Measurements from ENCODE around the gene CLTB.

DNA sequence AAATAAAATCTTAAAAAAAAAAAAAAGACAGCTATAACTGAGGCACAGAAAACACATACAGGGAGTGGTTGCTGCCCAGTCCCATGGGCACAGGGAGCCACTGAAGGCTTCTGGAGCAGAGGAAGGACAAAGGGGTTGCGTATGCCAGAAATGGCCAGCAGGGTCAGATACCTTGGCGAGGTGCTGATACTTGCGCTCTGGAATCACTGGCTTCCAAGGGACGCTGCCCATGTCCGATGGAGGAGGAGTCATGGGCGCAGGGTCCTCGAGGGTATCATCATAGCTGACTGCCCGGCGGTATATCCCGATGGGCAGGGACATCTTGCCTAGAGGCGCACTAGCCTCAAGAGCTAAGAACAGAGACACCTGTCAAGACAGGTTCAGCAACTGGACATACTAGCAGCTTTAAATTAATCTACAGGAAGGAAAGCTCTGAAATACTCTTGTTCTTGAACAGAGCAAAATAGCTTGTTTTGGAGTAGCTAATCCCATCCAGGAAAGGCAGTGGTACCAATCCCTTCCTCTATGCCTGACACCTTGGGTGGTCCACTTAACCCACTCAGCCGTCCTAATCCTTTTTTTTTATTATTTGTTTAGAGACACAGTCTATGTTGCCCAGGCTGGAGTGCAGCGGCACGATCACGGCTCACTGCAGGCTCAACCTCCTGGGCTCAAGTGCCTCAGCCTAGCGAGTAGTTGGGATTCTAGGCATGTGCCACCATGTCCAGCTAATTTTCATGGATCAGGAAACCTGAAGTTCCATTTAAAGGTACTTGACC, 60.8 kb downstream of the CLTB start:
- TF ChIP-seq POLR2A (IDR thresholded peaks at IDR 0.05; ENCODE audit: insufficient read depth in 1 of 2, low read depth in 2 of 2, low read length in 2 of 2) (no peak), ZKSCAN1 (IDR thresholded peaks at IDR 0.05; ENCODE audit: low read length) (no peak), REXO4 (CRISPR knock-in tag; IDR thresholded peaks at IDR 0.05; ENCODE audit: borderline replicate concordance) (no peak), ZNF660 (CRISPR knock-in tag; IDR thresholded peaks at IDR 0.05; ENCODE audit: borderline replicate concordance, low read depth) (no peak), POLR2AphosphoS5 (IDR thresholded peaks at IDR 0.05; ENCODE audit: low read depth, low read length) (no peak), GMEB1 (CRISPR knock-in tag; IDR thresholded peaks at IDR 0.05; ENCODE audit: borderline replicate concordance) (no peak), SMC3 (IDR thresholded peaks at IDR 0.05; ENCODE audit: low read length) (no peak), ZSCAN20 (CRISPR knock-in tag; IDR thresholded peaks at IDR 0.05; ENCODE audit: borderline replicate concordance) (no peak), CSRNP2 (CRISPR knock-in tag; conservative IDR thresholded peaks at IDR 0.05; ENCODE audit: low read depth) (no peak)
- TF ChIP-seq, protein P1, sequence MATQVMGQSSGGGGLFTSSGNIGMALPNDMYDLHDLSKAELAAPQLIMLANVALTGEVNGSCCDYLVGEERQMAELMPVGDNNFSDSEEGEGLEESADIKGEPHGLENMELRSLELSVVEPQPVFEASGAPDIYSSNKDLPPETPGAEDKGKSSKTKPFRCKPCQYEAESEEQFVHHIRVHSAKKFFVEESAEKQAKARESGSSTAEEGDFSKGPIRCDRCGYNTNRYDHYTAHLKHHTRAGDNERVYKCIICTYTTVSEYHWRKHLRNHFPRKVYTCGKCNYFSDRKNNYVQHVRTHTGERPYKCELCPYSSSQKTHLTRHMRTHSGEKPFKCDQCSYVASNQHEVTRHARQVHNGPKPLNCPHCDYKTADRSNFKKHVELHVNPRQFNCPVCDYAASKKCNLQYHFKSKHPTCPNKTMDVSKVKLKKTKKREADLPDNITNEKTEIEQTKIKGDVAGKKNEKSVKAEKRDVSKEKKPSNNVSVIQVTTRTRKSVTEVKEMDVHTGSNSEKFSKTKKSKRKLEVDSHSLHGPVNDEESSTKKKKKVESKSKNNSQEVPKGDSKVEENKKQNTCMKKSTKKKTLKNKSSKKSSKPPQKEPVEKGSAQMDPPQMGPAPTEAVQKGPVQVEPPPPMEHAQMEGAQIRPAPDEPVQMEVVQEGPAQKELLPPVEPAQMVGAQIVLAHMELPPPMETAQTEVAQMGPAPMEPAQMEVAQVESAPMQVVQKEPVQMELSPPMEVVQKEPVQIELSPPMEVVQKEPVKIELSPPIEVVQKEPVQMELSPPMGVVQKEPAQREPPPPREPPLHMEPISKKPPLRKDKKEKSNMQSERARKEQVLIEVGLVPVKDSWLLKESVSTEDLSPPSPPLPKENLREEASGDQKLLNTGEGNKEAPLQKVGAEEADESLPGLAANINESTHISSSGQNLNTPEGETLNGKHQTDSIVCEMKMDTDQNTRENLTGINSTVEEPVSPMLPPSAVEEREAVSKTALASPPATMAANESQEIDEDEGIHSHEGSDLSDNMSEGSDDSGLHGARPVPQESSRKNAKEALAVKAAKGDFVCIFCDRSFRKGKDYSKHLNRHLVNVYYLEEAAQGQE (IDR thresholded peaks at IDR 0.05; ENCODE audit: borderline replicate concordance in 1 of 2, low read depth in 1 of 2, low read length in 2 of 2): no peak
- TF ChIP-seq, protein P2, sequence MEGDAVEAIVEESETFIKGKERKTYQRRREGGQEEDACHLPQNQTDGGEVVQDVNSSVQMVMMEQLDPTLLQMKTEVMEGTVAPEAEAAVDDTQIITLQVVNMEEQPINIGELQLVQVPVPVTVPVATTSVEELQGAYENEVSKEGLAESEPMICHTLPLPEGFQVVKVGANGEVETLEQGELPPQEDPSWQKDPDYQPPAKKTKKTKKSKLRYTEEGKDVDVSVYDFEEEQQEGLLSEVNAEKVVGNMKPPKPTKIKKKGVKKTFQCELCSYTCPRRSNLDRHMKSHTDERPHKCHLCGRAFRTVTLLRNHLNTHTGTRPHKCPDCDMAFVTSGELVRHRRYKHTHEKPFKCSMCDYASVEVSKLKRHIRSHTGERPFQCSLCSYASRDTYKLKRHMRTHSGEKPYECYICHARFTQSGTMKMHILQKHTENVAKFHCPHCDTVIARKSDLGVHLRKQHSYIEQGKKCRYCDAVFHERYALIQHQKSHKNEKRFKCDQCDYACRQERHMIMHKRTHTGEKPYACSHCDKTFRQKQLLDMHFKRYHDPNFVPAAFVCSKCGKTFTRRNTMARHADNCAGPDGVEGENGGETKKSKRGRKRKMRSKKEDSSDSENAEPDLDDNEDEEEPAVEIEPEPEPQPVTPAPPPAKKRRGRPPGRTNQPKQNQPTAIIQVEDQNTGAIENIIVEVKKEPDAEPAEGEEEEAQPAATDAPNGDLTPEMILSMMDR (CRISPR knock-in tag; IDR thresholded peaks at IDR 0.05): no peak

Data from HepG2 (cell line).